ENCODE results near the gene MRM3. TPM values are rescaled to one million over a fixed set of nuclear protein-coding genes. Genes with fewer than 3 reads are reported as not detected.
"Not testable (repeated sequence)": the region's sequence is repeated elsewhere in the genome, so short reads cannot be mapped to it uniquely, and the experiment has no call there.

The MRM3 gene, protein sequence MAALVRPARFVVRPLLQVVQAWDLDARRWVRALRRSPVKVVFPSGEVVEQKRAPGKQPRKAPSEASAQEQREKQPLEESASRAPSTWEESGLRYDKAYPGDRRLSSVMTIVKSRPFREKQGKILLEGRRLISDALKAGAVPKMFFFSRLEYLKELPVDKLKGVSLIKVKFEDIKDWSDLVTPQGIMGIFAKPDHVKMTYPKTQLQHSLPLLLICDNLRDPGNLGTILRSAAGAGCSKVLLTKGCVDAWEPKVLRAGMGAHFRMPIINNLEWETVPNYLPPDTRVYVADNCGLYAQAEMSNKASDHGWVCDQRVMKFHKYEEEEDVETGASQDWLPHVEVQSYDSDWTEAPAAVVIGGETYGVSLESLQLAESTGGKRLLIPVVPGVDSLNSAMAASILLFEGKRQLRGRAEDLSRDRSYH
- total RNA-seq (2014; rRNA removed; shearing (Covaris generic); ENCODE audit: low replicate concordance) = 11.1 and 21.8 TPM in 2 replicates

DNA sequence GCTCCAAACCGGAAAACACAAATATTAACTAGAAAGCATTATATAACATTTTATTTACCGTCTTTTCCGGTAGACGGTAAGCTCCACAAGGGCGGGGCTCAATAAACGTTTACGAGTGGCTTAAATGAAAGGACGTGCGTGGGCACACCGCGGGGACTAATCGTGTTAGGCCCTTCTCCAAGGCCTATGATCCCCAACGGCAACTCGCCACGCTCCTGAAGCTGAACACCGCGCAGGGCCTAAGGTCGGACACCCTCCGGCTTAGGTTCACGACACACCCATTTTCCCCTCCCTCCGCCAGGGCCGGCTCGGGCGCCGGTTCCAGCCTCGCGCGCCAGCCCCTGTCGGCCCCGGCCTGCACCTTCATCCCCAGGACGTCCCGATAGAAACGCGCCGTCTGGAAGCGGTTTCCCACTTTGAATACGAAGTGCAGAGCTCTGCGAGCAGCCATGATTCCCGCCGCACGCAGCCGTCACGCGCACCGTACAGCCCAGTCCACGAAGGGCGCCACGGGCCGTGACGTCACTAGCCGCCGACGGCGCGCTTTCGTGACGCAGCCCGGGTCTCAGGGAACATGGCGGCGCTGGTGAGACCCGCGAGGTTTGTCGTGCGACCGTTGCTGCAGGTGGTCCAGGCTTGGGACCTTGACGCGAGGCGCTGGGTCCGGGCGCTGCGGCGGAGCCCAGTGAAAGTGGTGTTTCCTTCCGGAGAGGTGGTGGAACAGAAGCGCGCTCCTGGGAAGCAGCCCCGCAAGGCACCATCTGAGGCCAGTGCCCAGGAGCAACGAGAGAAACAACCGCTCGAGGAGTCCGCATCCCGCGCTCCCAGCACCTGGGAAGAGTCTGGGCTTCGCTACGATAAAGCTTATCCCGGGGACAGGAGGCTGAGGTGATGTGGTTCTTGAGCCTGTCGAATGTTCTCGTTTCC, at the start of gene MRM3, which contains the start of gene GLOD4:
MRM3 (plus strand) TSS at position 549 of the 927 bp plus-strand sequence; CDS start at position 575, 26 bp downstream.
GLOD4 (minus strand) TSS at position 476 of the 927 bp plus-strand sequence; CDS start at position 451, 25 bp downstream.
- H3K27me3 ChIP-seq = no peaks in the 10 kb centered on the region
- H3K9me3 ChIP-seq = no peaks in the 10 kb centered on the region
- peak; percentile 83 for DNase-seq
- peaks cover 18% of the 10 kb centered on the region for H3K36me3 ChIP-seq
- H3K4me3 ChIP-seq = peak within 1 kb of the TSS; percentile 82

DNA sequence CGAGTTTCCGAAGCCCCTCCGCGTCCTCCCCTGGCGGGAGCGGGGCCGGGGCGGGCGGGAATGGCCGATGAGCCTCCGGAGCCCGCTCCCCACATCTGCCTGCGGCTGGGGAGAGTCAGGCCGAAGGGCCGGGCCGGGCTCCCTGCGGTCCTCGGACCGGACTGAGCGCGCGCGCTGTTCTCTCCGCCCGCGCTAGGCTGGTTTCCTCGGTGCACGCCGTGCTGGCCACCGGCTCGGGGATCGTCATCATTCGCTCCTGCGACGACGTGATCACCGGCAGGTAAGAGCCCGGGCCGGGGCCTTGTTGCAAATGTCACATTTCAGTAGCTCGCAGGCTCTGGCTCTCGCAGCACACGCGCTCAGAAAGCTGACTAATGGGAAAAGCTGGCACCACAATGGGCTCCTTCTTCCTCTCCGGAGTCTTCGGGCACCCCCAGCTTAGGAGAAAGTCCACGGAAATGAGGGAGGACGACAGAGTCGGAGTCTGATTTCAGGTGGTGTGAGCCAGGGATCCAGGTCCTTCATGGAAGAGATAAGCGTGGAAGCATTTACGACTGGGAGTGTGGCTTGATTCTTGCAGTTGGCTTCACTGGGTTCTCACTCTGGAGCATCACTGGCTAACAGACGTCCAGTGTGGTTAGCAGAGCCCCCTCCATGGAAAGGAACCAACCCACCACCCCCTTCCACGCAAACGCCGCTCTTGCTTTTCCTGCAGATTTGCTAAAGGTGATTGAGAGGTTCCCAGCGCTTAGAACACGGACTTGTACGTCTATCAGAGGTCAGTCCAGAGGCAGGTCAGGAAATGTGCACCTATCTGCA, 49.0 kb upstream of the MRM3 start:
- H3K27me3 ChIP-seq = no peaks in the 10 kb centered on the region
- H3K9me3 ChIP-seq = no peaks in the 10 kb centered on the region
- peaks cover 11% of the 10 kb centered on the region; the same call in 1 of the 2 replicates for H3K36me3 ChIP-seq
- peak; percentile 40 for DNase-seq
- H3K4me3 ChIP-seq = peak overlapping the region; percentile 62

DNA sequence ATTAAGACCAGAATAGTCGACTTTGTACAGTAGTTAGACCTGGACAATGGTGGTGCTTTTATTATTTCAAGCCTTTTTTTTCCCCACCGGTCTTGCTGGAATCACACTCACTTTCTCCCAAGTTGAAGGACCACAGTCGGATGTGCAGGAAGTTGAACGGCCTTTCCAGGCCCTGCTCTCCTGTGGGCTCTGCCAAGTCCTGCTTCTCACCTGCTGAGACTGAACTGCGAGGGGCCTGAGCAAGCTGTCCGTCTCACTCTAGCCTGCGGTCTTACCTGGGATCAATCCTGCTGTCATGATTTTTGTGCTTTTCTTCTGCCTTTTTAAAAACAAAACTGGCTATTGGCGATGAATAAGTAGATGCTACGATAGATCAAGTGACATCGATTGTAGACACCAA, 48.4 kb upstream of the MRM3 start:
- Histone ChIP-seq H3K27me3 (no peaks in the 10 kb centered on the region), H3K36me3 (peaks cover 17% of the 10 kb centered on the region; the same call in 1 of the 2 replicates), H3K4me3 (peak overlapping the region; percentile 62), H3K9me3 (no peaks in the 10 kb centered on the region)
- no peak for DNase-seq

- H3K36me3 ChIP-seq = peaks cover 24% of the 10 kb centered on the region; the same call in 1 of the 2 replicates
Measured at GRCh38 chr17:737561-738113, 44.5 kb upstream of the MRM3 start.

GRCh38 chr17:740240-741017, 41.7 kb upstream of the MRM3 start:
- Histone ChIP-seq H3K36me3 (peaks cover 39% of the 10 kb centered on the region), H3K4me3 (no peak overlapping the region), H3K9me3 (no peaks in the 10 kb centered on the region), H3K27me3 (no peaks in the 10 kb centered on the region)
- DNase-seq = no peak

More at GRCh38 chr17:737561-738113, 44.5 kb upstream of the MRM3 start:
- no peaks in the 10 kb centered on the region for H3K27me3 ChIP-seq
- H3K9me3 ChIP-seq = no peaks in the 10 kb centered on the region
- H3K4me3 ChIP-seq = no peak overlapping the region
- DNase-seq = no peak

- peaks cover 44% of the 10 kb centered on the region for H3K36me3 ChIP-seq
- H3K27me3 ChIP-seq = no peaks in the 10 kb centered on the region
- H3K4me3 ChIP-seq = no peak overlapping the region
- no peak for DNase-seq
- no peaks in the 10 kb centered on the region for H3K9me3 ChIP-seq
Measured at GRCh38 chr17:742147-742793, 39.9 kb upstream of the MRM3 start.

GRCh38 chr17:743139-743538, 39.0 kb upstream of the MRM3 start:
- Histone ChIP-seq H3K36me3 (peaks cover 48% of the 10 kb centered on the region), H3K27me3 (no peaks in the 10 kb centered on the region), H3K4me3 (no peak overlapping the region), H3K9me3 (no peaks in the 10 kb centered on the region)
- no peak for DNase-seq

- Histone ChIP-seq H3K4me3 (no peak overlapping the region), H3K9me3 (no peaks in the 10 kb centered on the region), H3K36me3 (peaks cover 43% of the 10 kb centered on the region), H3K27me3 (no peaks in the 10 kb centered on the region)
- DNase-seq = no peak
Measured at GRCh38 chr17:744937-745336, 37.2 kb upstream of the MRM3 start.

DNA sequence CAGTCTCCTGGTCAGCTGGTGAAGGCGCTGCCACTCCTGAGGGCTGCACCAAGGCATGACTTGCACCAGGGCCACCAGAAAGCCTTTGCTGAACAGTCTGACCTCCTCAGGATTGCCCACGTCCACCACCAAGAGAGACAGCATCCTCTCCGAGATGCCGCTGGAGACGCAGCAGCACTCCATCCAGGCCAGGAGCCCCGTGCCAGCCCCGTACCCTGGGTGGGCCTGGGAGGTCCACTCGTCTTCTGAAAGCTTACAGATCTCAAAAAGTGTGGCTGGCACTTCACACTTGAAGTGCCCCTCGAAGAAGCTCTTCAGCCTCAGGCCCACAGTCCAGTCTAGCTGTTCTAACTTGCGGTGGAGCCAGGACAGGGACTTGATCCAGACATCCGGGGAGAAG, 36.7 kb upstream of the MRM3 start:
- Histone ChIP-seq H3K9me3 (no peaks in the 10 kb centered on the region), H3K27me3 (no peaks in the 10 kb centered on the region), H3K36me3 (peaks cover 40% of the 10 kb centered on the region), H3K4me3 (no peak overlapping the region)
- DNase-seq = no peak

- no peaks in the 10 kb centered on the region for H3K9me3 ChIP-seq
- no peak overlapping the region for H3K4me3 ChIP-seq
- H3K36me3 ChIP-seq = peaks cover 40% of the 10 kb centered on the region
Measured at GRCh38 chr17:746181-746580, 36.0 kb upstream of the MRM3 start.

DNA sequence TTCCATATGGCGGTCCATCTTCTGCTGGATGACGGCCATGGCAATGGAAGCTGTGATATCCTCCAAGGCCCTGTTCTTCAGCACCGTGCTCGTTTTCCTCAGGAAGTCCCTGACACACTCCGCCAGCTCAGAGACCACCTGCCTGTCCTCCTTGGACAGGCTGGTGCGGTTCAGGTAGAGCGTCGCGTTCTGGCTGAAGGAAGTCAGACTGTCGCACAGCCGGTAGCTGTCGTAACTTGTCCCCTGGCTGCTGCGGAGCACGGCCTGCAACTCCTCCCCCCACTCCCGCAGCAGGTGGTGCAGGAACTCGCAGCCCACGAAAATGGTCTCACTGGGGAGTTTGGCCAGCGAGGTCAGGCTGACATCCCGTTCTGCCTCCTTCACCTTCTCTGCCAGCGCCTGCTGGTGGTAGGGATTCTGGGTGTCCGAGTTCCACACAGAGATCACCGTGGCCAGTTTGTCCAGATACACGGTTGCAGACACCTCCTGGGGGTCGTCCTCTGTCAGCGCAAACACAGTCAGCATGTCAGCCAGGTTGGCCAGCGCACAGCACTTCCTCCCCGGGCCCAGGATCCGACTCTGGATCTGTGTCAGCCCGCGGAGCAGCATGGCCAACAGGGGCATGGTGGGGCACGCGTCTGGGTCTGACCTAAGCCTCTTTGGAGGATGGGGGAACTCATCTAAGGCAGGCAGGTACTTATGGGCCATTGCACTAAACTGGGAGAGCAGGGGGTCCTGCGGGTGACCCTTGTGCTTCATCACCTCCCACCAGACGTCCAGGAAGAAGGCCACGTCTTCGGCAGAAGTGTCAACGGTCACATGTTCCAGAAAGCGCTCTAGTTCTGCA, 35.1 kb upstream of the MRM3 start:
- Histone ChIP-seq H3K9me3 (no peaks in the 10 kb centered on the region), H3K27me3 (no peaks in the 10 kb centered on the region), H3K36me3 (peaks cover 36% of the 10 kb centered on the region), H3K4me3 (no peak overlapping the region)
- no peak for DNase-seq

More at GRCh38 chr17:746181-746580, 36.0 kb upstream of the MRM3 start:
- no peak for DNase-seq
- no peaks in the 10 kb centered on the region for H3K27me3 ChIP-seq

DNA sequence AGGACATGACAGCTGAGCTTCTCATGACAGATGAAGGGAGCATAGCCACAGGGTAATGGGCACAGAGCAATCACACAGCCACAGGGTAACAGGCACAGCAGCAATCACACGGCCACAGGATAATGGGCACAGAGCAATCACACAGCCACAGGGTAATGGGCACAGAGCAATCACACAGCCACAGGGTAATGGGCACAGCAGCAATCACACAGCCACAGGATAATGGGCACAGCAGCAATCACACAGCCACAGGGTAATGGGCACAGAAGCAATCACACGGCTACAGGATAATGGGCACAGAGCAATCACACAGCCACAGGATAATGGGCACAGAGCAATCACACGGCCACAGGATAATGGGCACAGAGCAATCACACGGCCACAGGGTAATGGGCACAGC, 33.5 kb upstream of the MRM3 start:
- not testable (repeated sequence) for H3K9me3 ChIP-seq, DNase-seq, H3K27me3 ChIP-seq, H3K4me3 ChIP-seq
- peaks cover 28% of the 10 kb centered on the region for H3K36me3 ChIP-seq

GRCh38 chr17:749359-749758, 32.8 kb upstream of the MRM3 start:
- not testable (repeated sequence) for DNase-seq, H3K4me3 ChIP-seq, H3K27me3 ChIP-seq, H3K9me3 ChIP-seq
- H3K36me3 ChIP-seq = peaks cover 25% of the 10 kb centered on the region

GRCh38 chr17:750431-751037, 31.6 kb upstream of the MRM3 start:
- DNase-seq = no peak
- Histone ChIP-seq H3K4me3 (peak overlapping the region; percentile 70), H3K36me3 (peaks cover 17% of the 10 kb centered on the region), H3K27me3 (no peaks in the 10 kb centered on the region), H3K9me3 (no peaks in the 10 kb centered on the region)
